Measurements from ENCODE around the gene ZFP1.

Gene ZFP1

GRCh38 chr16:75148311-75149195 lies at the start of gene ZFP1:
Gene ZFP1, plus strand, starts transcription at chr16:75148524. Its CDS starts 4,428 bp downstream, at chr16:75152952.
- peak; percentile 89 to 95 (median 94) for DNase-seq (ENCODE audit: low read depth in 3 of 3)

GRCh38 chr16:75099075-75099667 lies 49.2 kb upstream of the ZFP1 start:
- no peak for DNase-seq (ENCODE audit: low read depth in 3 of 3)

GRCh38 chr16:75099738-75100602 lies 48.4 kb upstream of the ZFP1 start:
- DNase-seq (ENCODE audit: low read depth in 3 of 3) = peak in 1 of 3 donors; percentile 41

GRCh38 chr16:75100603-75100990 lies 47.7 kb upstream of the ZFP1 start:
- DNase-seq (ENCODE audit: low read depth in 3 of 3) = no peak

- DNase-seq (ENCODE audit: low read depth in 3 of 3) = no peak
Observed at GRCh38 chr16:75101635-75102034, 46.7 kb upstream of the ZFP1 start.

- no peak for DNase-seq (ENCODE audit: low read depth in 3 of 3)
Observed at GRCh38 chr16:75102595-75102994, 45.7 kb upstream of the ZFP1 start.

DNA sequence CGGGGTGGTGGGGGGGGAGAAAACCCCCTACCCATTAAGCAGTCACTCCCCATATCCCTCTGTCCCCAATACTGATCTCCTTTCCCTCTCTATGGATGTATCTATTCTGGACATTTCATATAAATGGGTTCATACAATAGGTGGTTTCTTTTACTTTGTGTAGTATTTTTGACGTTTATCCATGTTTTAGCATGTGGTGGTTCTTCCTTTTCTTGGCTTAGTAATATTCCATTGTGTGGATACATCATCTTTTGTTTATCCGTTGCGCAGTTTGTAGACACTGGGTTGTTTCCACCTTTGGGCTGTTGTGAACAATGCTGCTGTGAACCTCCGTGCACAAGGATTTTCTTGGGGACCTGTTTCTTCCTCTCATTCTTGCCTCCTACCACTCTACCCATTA lies 44.3 kb upstream of the ZFP1 start:
- no peak for DNase-seq (ENCODE audit: low read depth in 3 of 3)

DNA sequence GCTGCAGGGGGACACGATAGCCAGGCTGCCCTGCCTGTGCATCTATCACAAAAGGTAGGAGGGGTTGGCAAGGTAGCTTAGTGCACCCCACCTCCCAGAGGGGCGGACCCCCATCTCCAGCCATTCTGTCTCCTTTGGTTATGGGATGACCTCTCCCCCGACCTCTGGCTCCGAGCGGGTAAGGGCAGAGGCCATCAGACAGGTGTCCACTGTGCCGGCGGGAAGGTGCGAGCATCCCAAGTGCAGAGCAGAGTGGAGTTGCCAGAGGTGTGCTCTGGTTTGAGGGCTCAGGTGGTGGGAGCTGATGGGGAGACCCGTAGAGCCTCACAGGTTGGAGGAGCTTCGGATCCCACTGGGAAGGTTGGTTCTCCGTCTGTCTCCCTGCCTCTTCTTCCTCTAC lies 43.5 kb upstream of the ZFP1 start:
- no peak for DNase-seq (ENCODE audit: low read depth in 3 of 3)

DNA sequence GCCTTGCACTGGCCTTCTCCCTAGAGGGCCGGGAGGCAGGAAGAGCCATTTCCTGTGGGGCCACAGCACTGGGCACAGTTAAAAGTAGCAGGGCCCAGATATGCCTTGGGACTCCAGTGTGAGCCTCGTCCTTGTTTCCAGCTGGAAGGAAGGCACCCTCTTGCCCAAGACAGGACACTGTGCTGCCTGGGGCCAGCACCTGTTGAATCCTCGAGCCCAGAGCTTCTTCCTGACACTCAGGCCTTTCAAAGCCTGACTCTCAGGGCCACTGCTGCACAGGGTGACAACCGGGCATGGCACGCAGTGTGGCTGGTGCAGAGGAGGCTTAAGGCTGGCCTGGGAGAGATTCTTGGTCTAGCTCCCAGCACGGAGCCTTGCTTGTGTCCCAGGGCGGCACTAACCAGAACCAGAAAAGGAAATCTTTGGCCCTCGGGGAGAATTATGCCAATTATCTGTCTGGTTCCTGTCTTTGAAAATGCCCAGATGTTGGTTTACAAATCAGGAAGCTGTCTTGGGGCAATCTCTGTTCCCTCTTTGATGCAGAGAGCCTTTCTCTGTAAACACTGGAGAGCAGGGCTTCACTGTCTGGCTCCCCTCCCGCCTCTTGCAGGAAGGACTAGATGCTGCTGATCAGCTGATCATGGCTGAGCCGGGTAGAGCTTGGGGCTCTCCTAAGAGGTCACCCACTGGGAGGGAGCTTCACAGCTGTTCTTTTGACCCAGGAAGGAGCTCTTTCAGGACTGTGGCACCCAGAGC lies 42.8 kb upstream of the ZFP1 start:
- DNase-seq (ENCODE audit: low read depth in 3 of 3) = no peak

- DNase-seq (ENCODE audit: low read depth in 3 of 3) = no peak
Observed at GRCh38 chr16:75106351-75107274, 41.7 kb upstream of the ZFP1 start.

- DNase-seq (ENCODE audit: low read depth in 3 of 3) = no peak
Observed at GRCh38 chr16:75107505-75107904, 40.8 kb upstream of the ZFP1 start.

DNA sequence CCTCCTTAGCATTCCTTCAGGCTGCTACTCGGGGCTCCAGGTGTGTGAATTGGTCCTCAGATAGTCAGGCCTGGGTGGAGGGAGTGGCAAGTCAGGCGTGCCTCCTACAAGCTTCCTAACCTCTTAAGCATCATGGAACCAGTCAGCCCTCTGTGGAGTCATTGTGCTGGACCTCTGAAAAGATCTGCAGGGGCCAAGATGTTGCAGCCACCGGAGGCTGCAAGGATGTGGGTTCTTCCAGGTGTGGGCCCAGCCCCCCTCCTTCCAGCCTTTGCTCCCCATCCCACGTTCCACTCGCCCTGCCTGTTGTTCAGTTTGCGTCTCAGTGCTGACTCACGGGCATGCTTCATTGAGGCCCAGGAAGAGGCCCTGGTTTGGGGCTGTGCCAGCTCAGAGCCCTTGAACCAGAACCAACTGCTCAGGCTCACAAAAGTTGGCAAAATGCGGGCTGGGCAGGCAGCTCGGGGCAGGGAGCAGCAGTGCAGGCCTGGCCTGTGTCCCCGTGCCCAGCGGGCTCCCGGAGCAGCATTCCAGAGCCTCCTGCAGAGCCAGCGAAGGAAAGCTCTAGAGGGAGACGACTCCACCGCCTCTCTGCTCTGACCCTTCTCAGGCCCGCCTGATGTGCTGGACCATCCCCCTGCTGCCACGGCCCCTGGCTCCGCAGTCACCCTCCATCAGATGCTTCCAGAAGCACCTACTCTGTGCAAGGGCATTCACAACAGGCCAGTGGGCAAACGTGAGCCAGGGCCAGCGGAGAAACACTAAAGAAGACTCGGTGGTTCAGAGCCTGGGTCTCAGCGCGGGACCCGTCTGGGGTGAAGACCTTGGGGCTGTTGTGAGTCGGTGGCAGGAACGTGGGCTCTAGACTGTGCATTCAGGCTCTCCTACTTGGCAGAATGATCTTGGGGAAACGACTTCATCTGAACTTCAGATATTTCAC lies 39.3 kb upstream of the ZFP1 start:
- DNase-seq (ENCODE audit: low read depth in 3 of 3) = peak; percentile 68 to 81 (median 80)

DNA sequence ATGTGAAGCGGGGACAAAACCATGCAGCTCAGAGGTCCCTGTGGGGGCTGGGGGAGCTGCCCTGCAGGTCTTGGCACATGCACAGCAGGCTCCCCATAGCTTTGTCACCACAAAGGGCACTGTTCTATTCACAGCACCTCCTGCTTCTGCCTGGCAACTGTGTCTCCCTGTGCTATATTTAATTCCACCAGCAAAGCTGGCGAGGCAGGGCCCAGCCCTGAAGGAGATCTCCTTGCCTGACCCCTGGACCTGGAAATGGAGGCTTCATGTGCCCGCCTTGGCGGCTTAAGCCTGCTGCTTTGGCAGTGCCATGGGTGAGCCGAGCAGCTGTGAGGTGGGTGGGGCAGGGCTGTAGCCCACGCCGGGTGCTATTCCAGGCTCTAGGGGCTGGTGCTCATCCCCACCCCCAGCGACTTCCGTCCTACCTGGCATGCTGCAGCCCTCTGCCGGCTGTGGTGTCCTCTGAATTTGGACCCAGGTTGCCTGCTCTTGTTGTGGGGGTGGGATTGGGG lies 38.5 kb upstream of the ZFP1 start:
- no peak for DNase-seq (ENCODE audit: low read depth in 3 of 3)

GRCh38 chr16:75110637-75111513 lies 37.4 kb upstream of the ZFP1 start:
- peak; percentile 70 to 74 (median 72) for DNase-seq (ENCODE audit: low read depth in 3 of 3)

DNA sequence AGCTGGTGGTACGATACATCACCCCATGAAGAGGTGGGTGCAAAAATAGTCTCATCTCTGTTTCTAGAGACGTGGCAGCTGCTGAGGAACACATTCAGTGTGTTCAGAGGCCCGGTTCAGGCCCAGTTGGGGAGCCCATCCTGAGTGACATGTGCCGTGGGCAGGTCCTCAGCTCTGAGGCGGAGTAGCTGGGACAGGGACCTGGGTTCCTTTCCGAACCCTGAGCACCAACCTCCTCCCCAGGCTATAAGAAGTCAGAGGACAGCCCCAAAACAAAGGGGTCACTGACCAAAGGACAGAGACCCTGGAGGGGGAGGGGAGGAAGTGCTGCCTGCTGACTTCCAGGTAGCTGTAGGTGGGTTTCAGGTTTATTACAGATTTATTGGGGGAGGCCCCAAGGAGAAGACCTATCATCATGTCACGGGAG lies 36.8 kb upstream of the ZFP1 start:
- no peak for DNase-seq (ENCODE audit: low read depth in 3 of 3)

DNA sequence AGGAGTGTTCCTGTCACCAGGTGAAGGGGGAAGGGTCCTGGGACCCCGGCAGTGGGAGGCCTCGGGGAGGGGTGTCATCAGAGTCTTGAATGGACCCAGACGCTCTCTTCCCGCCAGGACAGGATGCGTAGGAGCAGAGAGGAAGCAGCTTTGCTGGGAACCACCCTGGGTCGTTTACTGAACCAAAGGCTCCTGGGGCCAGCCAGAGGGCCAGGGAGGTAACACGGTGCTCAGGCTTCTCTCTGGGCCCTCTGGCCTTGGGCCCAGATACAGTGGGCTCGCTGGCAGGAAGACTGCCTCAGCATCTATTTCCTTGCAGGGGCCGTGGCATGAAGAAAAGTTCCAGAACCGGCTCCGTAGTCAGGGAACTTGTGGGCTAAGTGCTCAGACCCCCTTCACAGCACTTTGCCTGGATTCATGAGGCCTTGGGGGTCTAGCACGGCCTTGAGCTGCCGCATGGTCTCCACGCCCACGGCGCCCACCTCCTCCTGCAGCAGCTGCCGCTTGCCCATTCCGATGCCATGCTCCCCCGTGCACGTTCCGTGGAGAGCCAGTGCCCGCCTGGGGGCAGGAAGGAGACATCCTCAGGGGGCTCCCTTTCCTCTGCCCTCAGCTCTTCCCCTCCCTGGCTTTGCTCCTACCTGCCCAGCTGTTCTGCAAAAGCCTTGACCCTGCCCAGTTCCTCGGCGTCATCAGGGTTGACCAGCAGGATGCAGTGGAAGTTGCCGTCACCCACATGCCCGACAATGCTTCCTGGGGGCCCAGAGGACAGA lies 36.2 kb upstream of the ZFP1 start:
- DNase-seq (ENCODE audit: low read depth in 3 of 3) = no peak

Data from stimulated activated CD4-positive, alpha-beta T cell treated with anti-CD3 and anti-CD28 coated beads, TNF-alpha, amount 100 ng/mL, for 48 hours (primary cell).